HG02938 (cell line): ENCODE data around the gene CCDC85A.
"Not testable (repeated sequence)": the region's sequence is repeated elsewhere in the genome, so short reads cannot be mapped to it uniquely, and the experiment has no call there.

Source experiments
- ATAC-seq: cut with Tn5 transposase; IDR thresholded peaks from one replicate; pipeline ENCODE4 v1.9.1; 2021; ENCODE audit warnings: mild to moderate bottlenecking, moderate library complexity; ENCODE audit not compliant: unreplicated experiment

The CCDC85A gene

DNA sequence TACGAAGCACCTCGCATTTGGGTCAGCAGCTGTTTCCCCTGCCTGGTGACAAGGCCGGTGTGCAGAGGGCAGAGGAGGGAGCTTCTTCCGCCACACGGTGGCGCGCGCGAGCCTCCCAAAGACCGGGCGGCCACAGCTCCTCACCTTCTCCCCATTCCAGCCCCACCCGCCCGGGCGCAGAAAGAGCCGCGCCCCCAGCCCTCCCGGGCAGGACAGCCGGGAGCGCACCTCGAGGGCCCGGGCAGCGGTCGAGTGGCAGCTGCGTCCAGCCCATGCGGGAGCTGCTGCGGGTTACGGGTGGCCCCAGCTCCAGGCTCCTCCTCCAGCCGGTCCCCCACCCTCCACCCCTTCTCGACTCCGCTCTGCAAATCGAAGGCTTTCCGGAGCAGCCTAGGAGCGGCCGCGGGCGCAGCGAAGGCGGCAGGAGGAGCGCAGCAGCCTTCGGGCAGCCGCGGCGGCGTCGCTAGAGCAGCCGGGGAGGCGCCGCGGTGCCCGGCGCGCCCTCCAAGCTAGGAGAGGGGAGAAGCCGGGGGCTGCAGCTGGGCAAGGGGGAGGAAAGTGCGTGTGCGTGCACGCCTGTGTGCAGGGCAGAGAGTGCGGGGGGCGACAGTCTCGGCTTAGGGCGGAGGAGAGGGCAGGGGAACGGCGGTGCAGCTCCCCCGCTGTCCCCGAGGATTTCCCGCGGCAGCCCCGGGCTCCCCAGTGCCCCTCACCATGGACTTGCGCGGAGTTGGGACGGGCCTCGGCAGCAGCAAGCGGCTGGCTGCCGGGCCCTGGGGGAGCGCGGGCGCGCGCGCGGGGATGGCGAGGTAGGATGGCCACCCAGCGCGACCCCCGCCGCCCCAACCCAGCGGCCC, at the start of gene CCDC85A:
Gene CCDC85A (plus strand): TSS at position 348 of the 857 bp plus-strand sequence. CDS start 635 bp downstream, outside the sequence.
- ATAC-seq: peak; percentile 92

DNA sequence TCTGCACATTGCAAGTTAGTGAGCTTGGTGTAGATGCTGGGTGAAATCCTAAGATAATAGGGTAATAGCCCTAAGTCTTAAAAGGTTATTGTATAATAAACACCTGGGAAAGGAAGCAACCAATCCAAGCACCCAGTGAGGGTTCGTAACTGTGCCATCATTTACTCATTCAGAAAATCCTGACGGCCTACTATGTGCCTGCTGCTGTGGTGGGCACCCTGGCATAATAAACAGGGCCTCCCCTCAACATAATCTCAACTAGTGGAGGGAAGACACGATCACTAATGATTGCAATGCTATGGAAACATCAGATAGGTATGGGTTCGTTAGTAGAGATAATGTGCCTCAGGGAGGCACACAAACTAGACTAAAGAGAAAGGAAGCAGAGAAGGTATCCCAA, 48.9 kb upstream of the CCDC85A start:
- no peak for ATAC-seq

DNA sequence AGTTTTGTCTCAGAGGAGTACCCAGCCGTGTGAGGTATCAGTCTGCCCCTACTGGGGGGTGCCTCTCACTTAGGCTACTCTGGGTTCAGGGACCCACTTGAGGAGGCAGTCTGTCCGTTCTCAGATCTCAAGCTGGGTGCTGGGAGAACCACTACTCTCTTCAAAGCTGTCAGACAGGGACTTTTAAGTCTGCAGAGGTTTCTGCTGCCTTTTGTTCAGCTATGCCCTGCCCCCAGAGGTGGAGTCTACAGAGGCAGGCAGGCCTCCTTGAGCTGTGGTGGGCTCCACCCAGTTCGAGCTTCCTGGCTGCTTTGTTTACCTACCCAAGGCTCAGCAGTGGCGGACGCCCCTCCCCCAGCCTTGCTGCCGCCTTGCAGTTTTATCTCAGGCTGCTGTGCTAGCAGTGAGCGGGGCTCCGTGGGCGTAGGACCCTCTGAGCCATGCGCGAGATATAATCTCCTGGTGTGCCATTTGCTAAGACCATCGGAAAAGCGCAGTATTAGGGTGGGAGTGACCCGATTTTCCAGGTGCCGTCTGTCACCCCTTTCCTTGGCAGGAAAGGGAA, 41.2 kb upstream of the CCDC85A start:
- ATAC-seq: not testable (repeated sequence)

DNA sequence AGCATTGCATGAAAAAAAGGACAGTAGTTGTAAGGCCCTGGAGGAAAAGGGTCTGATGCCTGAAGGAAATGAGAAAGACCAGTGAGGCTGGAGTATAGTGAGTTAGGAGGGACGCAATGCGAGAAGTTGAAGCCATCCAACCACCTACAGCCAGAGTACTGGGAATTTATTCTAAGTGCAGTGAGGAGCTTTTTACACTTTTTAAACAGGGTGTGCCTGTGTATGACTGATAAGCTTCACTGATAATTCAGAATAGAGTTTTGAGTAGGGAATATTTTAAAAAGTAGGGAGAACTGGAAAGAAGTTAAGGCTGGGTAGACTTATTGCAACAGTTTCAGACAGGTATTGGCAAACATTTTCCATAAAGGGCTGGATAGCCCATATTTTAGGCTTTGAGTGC, 35.9 kb upstream of the CCDC85A start:
- no peak for ATAC-seq

DNA sequence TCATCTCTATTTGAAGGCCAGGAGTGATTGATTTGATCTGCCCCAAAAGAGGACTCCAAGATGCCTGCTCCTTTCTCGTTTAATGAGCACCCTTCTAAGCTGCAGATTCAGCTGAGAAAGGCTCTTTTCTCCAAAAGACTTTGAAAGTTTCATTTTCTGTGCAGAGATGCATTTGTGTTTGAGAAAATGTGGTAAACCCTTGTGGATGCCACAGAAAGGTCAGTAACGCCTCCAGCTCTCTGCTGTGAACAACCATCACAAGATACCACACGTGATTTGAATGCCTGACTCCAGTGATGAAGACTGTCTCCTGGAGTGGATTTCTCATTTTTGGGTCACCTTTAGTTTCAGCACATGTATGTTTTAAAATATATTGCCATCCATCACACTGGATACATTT, 35.0 kb upstream of the CCDC85A start:
- ATAC-seq: no peak

DNA sequence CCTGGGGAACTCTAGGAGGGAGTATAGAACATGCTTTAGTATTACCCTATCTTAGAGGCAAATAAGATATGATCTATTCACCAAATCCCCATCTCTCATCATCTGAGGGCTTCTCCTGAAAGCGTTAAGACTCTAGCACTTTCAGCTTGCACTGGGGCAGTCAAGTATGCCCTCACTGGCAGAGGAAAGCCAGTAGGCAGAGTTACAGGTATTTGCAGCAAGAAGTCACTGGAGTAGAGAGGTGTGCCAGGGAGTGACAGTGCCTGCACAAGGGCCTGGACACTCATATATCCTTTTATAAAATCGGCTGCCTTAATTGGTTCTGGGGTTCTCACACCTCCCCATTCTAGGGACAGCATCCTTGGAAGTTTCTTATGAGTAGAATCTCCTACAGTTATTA, 31.9 kb upstream of the CCDC85A start:
- ATAC-seq: no peak

DNA sequence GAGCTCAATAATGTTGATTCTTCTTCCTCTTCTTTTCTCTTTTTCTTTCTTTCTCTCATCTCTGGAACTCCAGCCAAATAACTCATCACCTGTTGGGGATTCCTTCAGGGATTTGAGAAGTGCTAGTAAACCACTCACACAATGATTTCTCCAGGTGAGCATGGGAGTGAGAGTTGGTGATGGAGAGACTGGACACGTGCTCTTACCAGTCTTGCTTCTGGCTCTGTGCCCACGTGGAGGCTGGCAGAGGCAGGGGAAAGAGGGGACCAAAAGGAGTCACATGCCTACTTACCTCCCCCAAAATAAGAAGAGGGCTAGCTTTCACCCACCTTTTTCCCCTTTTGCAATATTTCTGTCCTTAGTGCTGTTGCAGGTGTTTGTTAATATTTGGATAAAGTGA, 28.6 kb upstream of the CCDC85A start:
- no peak for ATAC-seq

DNA sequence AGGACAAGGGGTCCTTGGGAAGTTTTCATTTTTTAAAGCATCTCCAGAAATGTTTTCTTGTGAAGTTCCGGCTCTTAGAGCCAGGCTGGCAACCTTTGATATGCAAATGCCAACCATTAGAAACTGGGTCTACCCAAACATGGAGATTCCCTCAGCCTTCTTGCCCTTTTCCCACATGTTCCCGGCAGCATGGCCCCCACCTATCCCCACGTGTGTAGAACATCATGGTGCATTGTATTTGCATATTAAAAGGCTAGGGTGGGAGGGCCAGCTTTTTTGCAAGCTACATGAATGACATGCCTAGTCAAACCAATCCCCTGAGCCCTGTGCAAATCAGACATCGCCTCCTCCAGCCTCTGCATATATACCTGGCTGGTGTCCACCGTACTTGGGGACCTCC, 23.9 kb upstream of the CCDC85A start:
- ATAC-seq: not testable (repeated sequence)

DNA sequence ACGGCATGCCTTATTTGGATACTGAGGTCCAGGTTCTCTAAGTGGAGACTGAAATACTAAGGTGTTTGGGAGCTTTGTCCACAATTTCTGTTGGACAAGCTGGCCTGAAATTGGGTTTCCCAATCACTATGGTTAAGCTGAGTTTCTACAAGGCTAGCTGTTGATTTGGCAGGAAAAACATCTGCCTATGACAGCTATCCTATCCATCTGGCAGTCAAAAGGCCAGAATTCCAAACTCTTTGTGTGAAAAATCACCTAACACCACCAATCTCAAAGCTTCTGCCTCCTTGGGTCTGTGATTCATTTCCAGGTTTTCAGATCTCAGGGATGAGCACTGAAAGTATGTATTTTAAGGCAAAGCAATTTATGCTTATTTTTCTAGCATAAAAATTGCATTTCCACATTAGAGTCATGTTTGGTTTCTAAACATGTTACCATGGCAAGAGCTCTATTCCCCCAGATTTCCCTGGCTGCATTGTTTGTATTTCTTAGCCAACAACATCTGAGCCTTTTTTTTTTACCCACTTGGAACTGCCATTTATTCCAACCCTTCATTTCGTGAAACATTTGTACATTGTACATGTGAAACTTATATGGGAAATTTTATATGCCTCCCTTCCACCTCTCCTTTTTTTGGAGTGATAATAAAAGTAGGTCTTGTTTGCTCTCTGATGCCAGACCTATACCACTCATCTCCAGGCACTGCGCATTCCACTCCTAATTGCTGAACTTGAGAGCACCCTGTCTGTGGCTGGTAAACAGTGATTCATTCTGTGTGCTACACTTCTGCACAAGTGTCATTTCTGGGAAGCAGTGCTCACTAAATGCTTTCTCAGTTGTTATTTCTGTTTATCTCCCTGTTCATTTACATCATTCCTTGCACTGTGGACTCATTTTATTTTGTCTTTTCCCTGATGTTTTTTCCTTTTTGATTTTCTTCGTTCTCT, 15.9 kb upstream of the CCDC85A start:
- ATAC-seq: no peak

DNA sequence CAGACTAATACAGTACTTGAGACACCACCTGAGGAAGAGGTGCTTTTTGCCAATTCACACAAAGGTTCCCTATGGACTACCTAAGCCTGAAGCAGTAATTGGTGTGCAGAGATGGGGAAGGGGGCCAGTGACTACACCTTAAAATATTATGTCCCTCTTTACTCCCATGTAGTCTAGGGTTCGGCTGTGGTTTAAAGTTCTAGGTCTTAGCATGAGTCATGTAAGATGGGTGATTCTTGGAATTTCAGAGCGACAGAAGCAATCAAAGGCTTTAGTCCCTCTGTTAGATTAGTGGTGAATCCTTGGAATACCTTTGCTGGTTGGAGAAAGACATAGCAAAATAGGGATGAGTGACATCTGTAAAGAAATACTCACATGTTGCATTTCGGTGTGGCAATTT, 14.3 kb upstream of the CCDC85A start:
- ATAC-seq: no peak

DNA sequence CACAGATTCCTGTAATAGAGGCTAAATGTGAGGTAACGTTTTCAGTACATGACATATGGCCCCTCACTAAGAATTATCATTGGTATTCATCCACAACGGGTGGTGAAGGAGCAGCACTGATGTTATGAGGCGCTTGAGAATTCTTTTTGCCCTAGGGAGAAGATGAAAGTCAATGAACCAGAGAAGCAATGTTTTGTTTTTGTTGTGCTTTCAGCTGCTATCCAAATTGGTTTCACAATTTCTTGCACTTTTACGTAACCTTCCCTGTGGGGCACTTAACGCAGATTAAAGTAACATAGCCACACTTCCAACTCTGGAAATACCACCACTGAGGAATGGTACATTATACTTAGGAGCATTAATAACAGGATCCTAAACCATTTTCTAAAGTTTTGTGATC, 13.3 kb upstream of the CCDC85A start:
- no peak for ATAC-seq

DNA sequence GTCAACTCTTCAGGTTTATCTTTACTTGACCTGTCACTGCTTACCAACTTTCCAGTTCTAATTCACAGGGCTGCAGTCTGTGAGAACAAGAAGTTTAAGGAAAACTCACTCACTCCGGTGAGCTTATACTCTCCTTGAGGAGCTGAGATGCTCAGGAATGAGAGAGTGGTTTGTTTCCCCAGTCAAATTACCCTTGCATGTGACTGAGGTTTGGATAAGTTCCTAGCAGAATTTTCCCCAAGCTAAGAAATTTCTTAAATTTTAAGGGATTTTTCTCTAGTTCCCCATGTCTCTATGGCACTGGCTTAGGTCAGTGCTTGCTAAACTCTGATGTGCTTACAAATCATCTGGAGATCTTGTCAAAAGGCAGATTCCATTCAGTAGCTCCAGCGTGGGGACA, 12.8 kb upstream of the CCDC85A start:
- ATAC-seq: no peak

DNA sequence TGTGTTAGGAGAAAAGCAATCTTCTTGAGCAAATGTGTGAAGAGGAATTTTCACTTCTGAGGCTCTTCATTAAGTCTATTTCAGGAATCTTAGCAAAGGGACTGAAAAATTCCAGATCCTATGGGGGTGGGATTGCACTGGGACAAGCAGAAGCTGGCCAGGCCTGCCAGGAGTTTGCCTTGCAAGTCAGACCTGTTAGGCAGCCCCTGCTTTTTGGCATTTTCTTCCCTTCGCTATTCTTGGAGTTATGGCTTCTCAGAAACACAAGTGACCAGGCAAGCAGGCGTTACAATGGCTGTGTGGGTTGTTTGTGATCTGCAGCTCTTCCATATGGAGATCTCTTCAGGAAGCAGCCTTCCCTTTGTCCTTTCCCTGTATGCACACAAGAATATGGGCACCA, 8.0 kb upstream of the CCDC85A start:
- no peak for ATAC-seq

DNA sequence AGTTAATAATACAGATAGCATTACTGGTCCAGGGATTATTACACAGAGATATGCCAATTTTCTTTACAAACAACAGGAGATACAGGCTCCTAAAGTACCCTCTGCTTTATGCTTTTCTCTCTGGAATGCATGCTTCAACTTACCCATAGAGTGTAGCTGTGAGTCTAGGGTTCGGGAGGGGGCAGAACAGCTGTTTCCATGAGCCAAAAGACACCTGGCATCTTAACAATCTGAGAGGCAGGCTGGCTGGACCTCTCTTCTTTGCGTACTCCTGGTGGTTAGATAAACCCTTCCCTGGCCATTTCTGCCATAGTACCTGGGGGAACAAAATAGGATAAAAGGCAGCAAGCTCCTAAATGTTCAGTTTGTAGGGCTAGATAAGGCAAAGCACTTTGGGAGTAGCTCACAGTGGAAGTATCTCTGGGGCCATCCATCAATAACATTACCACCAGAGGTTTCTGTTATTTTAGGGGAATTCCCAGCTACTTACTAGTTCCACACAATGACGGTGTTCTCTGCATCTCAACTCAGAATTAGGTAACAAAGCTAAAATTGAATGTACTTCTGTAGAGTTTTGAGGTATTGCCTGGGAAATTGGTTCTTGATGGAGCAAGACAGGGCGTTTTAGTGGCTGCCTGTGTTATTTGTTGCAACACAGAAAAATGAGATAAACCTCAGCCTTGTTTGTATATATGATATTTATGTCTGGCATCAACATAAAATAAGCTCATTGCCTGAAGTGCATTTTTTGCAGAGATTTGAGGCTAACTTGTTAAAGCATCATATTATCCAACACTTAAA, 6.2 kb upstream of the CCDC85A start:
- ATAC-seq: peak; percentile 81

DNA sequence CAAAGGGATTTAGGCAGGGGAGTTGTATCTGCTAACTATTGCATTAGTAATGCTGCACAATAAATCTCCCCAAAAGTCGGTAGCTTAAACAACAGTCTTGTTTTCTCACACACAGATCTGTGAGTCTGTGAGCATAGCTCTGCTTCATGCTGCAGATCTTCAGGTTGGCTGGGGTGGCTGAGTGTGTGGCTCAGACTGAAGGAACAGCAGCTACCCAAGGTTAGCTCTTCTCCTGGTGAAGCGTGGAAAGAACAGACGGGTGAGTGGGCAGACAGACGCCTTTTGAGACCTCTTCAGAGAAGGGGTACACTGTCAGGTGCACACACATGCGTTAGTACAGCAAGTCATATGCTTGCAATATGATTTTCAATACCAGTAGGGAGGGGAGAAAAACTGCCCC, 3.9 kb upstream of the CCDC85A start:
- no peak for ATAC-seq

DNA sequence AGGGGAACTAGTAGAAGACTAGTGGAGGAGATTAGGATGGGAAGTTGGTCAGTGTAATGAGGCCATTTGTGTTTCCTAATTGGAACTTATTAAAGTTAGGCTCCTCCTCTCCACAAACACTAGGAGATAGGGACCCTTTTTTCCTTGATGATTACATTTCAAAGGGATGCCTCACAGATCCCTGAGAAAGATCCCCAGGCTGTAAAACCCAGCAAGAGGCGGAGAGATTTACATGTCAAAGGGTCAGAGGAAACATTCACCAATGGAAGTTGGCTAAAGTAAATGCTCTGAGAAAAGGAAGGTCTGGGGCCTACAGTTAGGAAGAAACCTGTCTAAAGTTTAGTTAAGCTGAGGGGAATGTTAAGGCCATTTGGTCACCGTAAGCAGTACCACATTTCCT, 1.4 kb upstream of the CCDC85A start:
- no peak for ATAC-seq

DNA sequence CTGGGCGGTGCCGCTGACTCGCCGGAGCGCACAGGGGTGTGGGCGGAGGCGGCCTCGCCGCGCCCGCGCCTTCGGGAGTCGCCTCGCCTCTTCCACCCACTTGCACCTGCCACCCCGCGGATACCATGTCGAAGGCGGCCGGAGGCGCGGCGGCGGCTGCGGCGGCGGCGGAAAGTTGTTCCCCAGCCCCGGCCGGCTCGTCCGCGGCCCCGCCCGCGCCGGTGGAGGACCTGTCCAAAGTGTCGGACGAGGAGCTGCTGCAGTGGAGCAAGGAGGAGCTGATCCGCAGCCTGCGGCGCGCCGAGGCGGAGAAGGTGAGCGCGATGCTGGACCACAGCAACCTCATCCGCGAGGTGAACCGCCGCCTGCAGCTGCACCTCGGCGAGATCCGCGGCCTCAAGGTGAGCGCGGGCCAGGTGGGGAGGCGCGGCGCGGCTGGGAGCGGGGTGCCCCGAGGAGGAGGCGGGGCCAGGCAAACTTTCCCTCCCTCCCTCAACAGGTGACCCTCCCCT, 766 bp downstream of the CCDC85A start:
- peak; percentile 12 for ATAC-seq

DNA sequence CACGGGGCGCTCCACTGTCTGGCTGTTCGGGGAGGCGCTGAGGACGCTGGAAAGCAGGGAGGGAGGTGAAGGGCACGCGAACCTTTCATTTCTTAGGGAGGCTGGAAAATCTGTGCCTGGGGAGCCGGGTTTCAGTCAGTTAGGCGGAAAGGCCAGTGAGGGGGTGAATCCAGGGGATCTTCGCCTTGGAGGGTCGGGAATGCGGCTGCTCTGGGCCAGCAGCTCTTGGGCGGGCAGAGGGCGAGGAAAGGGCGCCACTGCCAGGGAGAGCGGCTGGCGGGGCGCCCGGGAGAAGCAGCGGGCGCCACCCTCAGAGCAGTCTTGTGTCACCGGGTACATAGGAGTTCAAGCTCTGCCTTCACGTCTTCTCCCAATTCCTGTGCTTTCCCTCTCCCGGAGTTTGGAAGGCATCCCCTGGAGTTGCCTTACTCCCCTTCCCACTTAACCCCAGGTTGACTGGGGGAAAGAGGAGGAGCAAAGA, 1.4 kb downstream of the CCDC85A start:
- ATAC-seq: no peak

DNA sequence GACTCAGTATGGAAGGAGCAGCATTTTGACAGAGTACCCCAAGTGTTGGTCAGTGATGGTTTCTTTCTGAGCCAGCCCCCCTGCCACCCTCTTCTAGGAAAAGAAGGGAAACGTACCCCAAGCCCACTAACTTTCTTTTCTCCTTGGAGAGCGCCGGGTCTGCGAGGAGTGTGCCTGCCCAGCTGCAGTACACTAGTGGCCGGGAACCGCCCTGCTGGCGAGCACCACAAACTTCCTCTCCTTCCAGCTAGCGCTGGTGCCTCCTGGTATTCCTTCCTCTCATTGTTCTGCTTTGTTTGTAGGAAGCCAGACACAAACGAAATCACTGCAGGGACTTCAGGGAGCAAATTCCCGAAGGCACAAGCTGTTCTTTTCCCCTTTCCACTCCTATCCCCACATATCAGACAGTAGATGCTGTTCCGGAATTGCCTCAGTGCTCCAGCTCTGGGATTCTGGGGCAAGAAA, 1.8 kb downstream of the CCDC85A start:
- ATAC-seq: no peak

DNA sequence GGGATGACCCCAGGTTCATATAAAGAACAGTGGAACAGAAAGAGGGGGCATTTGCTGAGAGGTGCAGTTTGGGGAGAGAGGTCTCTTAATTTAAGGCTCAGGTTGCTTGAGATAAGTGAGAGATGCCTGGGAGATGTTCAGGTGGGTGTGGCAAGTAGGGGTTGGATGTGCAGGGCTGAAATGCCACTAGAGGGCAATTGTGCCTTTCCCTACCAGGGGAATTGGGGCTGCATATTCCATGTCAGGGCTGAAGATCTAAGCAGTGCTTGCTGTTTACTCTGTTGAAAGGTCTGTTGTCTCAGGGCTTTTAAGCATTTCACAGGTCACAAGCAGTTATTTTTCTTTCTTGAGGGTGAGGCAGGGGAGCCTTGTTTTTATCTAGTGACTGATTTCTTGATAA, 7.8 kb downstream of the CCDC85A start:
- no peak for ATAC-seq
